Gastrocnemius medialis (tissue), 4 donors: ENCODE results near the gene CELF4. TPM values are rescaled to one million over a fixed set of nuclear protein-coding genes. Genes with fewer than 3 reads are reported as not detected.

Experiments used
- ATAC-seq, 2 donors: fragments of 150-250 bp; one replicate each; pipeline ENCODE4 v1.9.1; 2016
- DNase-seq, 2 donors: peaks; one replicate each; pipeline ENCODE4 v3.0.0-alpha.2; 2019
- H3K27ac ChIP-seq, 4 donors: fragments of 200-600 bp; sonication (generic); 1 replicate in 1 of 4; 2 replicates in 3 of 4; pipeline ENCODE4 v1.5.1; 2016 to 2018; ENCODE audit warnings: mild to moderate bottlenecking in 2 of 4, moderate library complexity in 1 of 4
- H3K27me3 ChIP-seq, 3 donors: fragments of 200-600 bp; sonication (generic) in 2 of 3; 1 replicate in 1 of 3; 2 replicates in 2 of 3; pipeline versions ENCODE4 v1.5.1 to v1.6.0; 2016 to 2019; ENCODE audit warnings: mild to moderate bottlenecking in 1 of 3, moderate library complexity in 1 of 3
- H3K36me3 ChIP-seq, 2 donors: fragments of 200-600 bp; sonication (generic) in 1 of 2; one replicate each; pipeline ENCODE4 v1.5.1; 2017 to 2018
- H3K4me1 ChIP-seq, 2 donors: fragments of 200-600 bp; sonication (generic) in 1 of 2; one replicate each; pipeline ENCODE4 v1.5.1; 2016 to 2017; ENCODE audit warnings: mild to moderate bottlenecking in 2 of 2
- H3K4me3 ChIP-seq, 4 donors: fragments of 200-600 bp; sonication (generic) in 3 of 4; 1 replicate in 1 of 4; 2 replicates in 3 of 4; pipeline ENCODE4 v1.5.1; 2016 to 2019; ENCODE audit warnings: mild to moderate bottlenecking in 2 of 4
- H3K9me3 ChIP-seq, 3 donors: fragments of 200-600 bp; sonication (generic) in 2 of 3; 1 replicate in 1 of 3; 2 replicates in 2 of 3; pipeline ENCODE4 v1.5.1; 2016 to 2019
- POLR2A ChIP-seq, 2 donors: fragments of 450-650 bp; IDR thresholded peaks; one replicate each; pipeline ENCODE4 v1.6.1; 2017; ENCODE audit warnings: antibody characterized with exemption in 2 of 2, mild to moderate bottlenecking in 2 of 2, moderate library complexity in 2 of 2
- in situ Hi-C, 4 donors: fragments of 200-750 bp; cut with MboI; loops; one replicate each; pipeline versions ENCODE4 v1.15.0 to v1.8.0; 2017; ENCODE audit warnings: low sequenced_read_pairs in 4 of 4
- intact Hi-C: fragments of 100-400 bp; cut with DNase I; formaldehyde crosslinking; loops from one replicate; pipeline ENCODE4 v1.15.1; 2023; ENCODE audit warnings: low total_unique reads
- total RNA-seq, 4 donors: library from RNA; depleted of rRNA; stranded (reverse); fragments of >200 nt; gene quantifications; one replicate each; pipeline versions ENCODE4 v1.1.0 to v1.2.3, GENCODE V29; 2016
- TF ChIP-seq, protein P1 (sequence below), 5 experiments: fragments of 450-650 bp in 3 of 5; fragments of 200-600 bp in 2 of 5; sonication (generic) in 2 of 5; IDR thresholded peaks in 4 of 5; conservative IDR thresholded peaks in 1 of 5; 1 replicate in 4 of 5; 2 replicates in 1 of 5; pipeline ENCODE4 v1.5.1; 2016 to 2019; ENCODE audit warnings: antibody characterized with exemption in 5 of 5, mild to moderate bottlenecking in 3 of 5, moderate library complexity in 3 of 5

The CELF4 gene
- total RNA-seq, 4 donors from 2014 or later, result not detected

DNA sequence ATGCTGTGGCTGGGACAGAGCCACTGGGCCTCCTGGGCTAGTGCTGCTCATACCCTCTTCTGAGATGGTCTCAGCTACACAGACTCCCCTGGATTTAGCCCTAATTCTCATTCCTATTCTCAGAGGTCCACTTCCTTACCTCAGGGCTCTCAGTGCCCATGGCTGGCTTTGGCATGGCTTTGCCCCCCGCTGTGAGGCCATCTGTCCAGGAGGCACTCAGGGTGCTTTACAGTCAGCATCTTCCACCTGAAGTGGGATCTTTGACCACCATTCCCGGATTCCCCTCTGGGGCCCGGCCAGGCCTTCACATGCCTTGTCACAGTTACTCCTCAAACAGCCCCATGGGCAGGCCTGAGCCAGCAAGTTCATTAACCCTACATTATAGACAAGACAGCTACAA, 161.8 kb downstream of the CELF4 start:
- no peaks in the 10 kb centered on the region for H3K36me3 ChIP-seq
- no peak overlapping the region for H3K4me3 ChIP-seq
- H3K9me3 ChIP-seq, result no peaks in the 10 kb centered on the region
- in situ Hi-C loops (no loop called here), intact Hi-C loops (no loop called here)
- no peak overlapping the region for H3K27ac ChIP-seq
- peaks cover 6 to 12% of the 10 kb centered on the region in 2 donors for H3K4me1 ChIP-seq
- TF ChIP-seq POLR2A (IDR thresholded peaks at IDR 0.05), result no peak
- TF ChIP-seq, protein P1, sequence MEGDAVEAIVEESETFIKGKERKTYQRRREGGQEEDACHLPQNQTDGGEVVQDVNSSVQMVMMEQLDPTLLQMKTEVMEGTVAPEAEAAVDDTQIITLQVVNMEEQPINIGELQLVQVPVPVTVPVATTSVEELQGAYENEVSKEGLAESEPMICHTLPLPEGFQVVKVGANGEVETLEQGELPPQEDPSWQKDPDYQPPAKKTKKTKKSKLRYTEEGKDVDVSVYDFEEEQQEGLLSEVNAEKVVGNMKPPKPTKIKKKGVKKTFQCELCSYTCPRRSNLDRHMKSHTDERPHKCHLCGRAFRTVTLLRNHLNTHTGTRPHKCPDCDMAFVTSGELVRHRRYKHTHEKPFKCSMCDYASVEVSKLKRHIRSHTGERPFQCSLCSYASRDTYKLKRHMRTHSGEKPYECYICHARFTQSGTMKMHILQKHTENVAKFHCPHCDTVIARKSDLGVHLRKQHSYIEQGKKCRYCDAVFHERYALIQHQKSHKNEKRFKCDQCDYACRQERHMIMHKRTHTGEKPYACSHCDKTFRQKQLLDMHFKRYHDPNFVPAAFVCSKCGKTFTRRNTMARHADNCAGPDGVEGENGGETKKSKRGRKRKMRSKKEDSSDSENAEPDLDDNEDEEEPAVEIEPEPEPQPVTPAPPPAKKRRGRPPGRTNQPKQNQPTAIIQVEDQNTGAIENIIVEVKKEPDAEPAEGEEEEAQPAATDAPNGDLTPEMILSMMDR (IDR thresholded peaks at IDR 0.05 in 4 of 5, conservative IDR thresholded peaks at IDR 0.05 in 1 of 5), result no peak
- peak in 1 of 2 donors; percentile 7 for ATAC-seq
- no peaks in the 10 kb centered on the region for H3K27me3 ChIP-seq
- DNase-seq, result no peak

DNA sequence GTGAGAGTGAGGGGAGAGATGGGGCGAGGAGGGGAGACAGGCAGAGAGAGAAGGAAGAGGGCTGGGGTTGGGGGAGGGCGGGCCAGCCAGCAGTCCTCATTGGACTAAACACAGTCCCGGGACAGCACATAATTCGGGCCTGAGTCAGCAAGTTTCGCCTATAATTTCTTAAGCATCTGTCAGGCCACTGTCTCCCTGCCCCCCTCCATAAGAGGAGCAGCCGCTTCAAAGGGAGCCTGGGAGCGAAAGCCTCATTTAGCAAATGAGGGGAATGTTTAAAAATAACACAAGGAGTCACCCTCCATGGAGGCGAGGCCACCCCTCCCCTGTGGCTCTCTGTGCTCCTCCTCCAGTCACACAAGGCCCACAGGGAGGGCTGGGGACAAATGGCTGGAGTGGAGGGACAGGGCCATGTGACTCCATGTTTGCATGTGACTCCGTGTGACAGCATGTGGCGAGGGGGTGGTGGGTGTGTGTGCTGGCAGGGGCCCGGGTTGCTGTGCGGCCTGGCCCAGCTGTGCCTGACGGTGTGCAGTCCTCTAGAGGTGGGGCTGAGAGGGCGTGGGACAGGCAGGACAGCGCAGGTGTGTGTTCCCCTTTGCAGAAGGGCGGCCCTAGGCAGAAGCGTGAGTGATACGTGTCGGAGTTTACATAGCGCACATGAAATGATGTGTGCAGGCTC, 162.4 kb downstream of the CELF4 start:
- intact Hi-C loops, result no loop called here

DNA sequence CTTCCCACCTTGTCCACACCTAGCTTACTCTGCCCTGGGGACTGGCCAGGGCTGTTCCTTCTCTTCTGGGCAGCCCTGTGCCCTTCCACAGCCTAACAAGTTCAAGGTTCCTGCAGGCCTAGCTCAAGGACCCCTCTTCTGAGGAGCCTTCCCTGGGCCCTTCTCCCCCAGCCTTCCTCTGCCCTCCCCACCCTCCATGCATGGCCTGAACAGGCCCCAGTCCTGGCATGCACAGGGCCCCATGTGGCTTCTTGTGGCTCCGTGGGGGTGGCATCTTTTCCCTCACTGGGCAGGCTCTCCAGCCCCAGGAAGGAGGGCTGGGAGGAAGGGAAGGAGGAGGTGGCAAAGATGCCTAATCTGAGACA, 162.9 kb downstream of the CELF4 start:
- Histone ChIP-seq H3K4me1 (peaks cover 6 to 12% of the 10 kb centered on the region in 2 donors), H3K4me3 (no peak overlapping the region), H3K36me3 (no peaks in the 10 kb centered on the region), H3K27me3 (no peaks in the 10 kb centered on the region), H3K27ac (peak overlapping the region; percentile 30 to 61 (median 35)), H3K9me3 (no peaks in the 10 kb centered on the region)
- TF ChIP-seq, protein P1 (IDR thresholded peaks at IDR 0.05 in 4 of 5, conservative IDR thresholded peaks at IDR 0.05 in 1 of 5), result no peak
- no peak for TF ChIP-seq POLR2A (IDR thresholded peaks at IDR 0.05)
- DNase-seq, result no peak
- intact Hi-C loops, result no loop called here
- ATAC-seq, result no peak
- in situ Hi-C loops, result no loop called here

More for the DNA sequence above, 162.4 kb downstream of the CELF4 start:
- DNase-seq (peak; percentile 31 to 69), ATAC-seq (peak; percentile 93 to 95)
- in situ Hi-C loops, result no loop called here
- peaks cover 6 to 12% of the 10 kb centered on the region in 2 donors for H3K4me1 ChIP-seq
- no peaks in the 10 kb centered on the region for H3K36me3 ChIP-seq
- no peaks in the 10 kb centered on the region for H3K27me3 ChIP-seq
- TF ChIP-seq, protein P1 (IDR thresholded peaks at IDR 0.05 in 4 of 5, conservative IDR thresholded peaks at IDR 0.05 in 1 of 5), result no peak
- no peak for TF ChIP-seq POLR2A (IDR thresholded peaks at IDR 0.05)
- no peaks in the 10 kb centered on the region for H3K9me3 ChIP-seq
- no peak overlapping the region for H3K4me3 ChIP-seq
- H3K27ac ChIP-seq, result peak overlapping the region; percentile 30 to 61 (median 35)

DNA sequence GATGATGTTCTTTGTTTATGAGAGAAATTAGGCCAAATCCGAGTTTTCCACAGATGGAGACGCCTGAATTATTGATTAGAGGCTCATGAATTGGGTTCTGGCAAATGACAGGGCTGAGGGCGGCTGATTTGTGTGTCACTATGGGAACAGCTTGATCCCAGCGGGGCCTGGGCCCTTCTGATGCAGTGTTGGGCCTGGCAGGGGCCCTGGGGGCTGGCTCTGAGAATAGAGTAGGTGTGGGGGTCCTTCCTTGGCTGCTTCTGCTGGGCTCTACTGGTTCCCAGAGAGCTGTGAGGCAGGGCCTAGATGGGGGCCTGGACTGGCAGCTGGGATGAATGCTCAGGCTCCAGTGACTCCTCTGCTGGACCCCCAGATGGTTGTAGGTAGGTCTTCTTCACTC, 164.8 kb downstream of the CELF4 start:
- in situ Hi-C loops (no loop called here), intact Hi-C loops (no loop called here)
- TF ChIP-seq, protein P1 (IDR thresholded peaks at IDR 0.05 in 4 of 5, conservative IDR thresholded peaks at IDR 0.05 in 1 of 5), result no peak
- no peaks in the 10 kb centered on the region for H3K36me3 ChIP-seq
- peaks cover 0 to 3% (median 0%) of the 10 kb centered on the region in 3 donors for H3K27me3 ChIP-seq
- no peak overlapping the region for H3K27ac ChIP-seq
- no peaks in the 10 kb centered on the region for H3K9me3 ChIP-seq
- DNase-seq (no peak), ATAC-seq (no peak)
- peaks cover 6 to 12% of the 10 kb centered on the region in 2 donors for H3K4me1 ChIP-seq
- no peak overlapping the region for H3K4me3 ChIP-seq
